ENCODE data around the gene DUSP11.
"Not testable (repeated sequence)": the region's sequence is repeated elsewhere in the genome, so short reads cannot be mapped to it uniquely, and the experiment has no call there.

GRCh38 chr2:73717695-73718094, 62.2 kb downstream of the DUSP11 start:
- not testable (repeated sequence) for TF ChIP-seq CTCF (IDR thresholded peaks at IDR 0.05); IRF3 (IDR thresholded peaks at IDR 0.05; ENCODE audit: low read depth, low read length); GABPA (IDR thresholded peaks at IDR 0.05; ENCODE audit: low read depth); REST (IDR thresholded peaks at IDR 0.05; ENCODE audit: low read depth, low read length); RCOR1 (IDR thresholded peaks at IDR 0.05; ENCODE audit: low read length); SMC3 (IDR thresholded peaks at IDR 0.05; ENCODE audit: low read depth, low read length); YY1 (IDR thresholded peaks at IDR 0.05; ENCODE audit: low read depth); POLR2AphosphoS5 (IDR thresholded peaks at IDR 0.05; ENCODE audit: low read depth, low read length)
